Prostate gland (tissue), 2 donors: Measurements from ENCODE around the gene BRPF1. TPM values are rescaled to one million over a fixed set of nuclear protein-coding genes. Genes with fewer than 3 reads are reported as not detected.

Experiments
- DNase-seq: peaks from one replicate; pipeline ENCODE4 v3.0.0-alpha.2; 2019; ENCODE audit warnings: low spot score
- H3K27ac ChIP-seq, 2 donors: fragments of 200-600 bp; sonication (generic); 2 replicates each; pipeline ENCODE4 v1.5.1; 2017 to 2019
- H3K27me3 ChIP-seq: fragments of 200-600 bp; sonication (generic); replicated peaks from 2 replicates; pipeline ENCODE4 v1.5.1; 2019; ENCODE audit not compliant: insufficient read depth
- H3K36me3 ChIP-seq, 2 donors: fragments of 200-600 bp; sonication (generic); 1 replicate in 1 of 2; 2 replicates in 1 of 2; pipeline versions ENCODE4 v1.5.1 to v1.8.1; 2017 to 2019
- H3K4me1 ChIP-seq: fragments of 200-600 bp; sonication (generic); replicated peaks from 2 replicates; pipeline ENCODE4 v1.5.1; 2019
- H3K4me3 ChIP-seq, 2 donors: fragments of 200-600 bp; sonication (generic); 2 replicates each; pipeline ENCODE4 v1.5.1; 2017 to 2019
- H3K9me3 ChIP-seq: fragments of 200-600 bp; sonication (generic); 2 replicates; pipeline ENCODE4 v1.5.1; 2017
- CTCF ChIP-seq, 4 experiments: fragments of 200-600 bp in 2 of 4; fragments of 450-650 bp in 2 of 4; sonication (generic) in 2 of 4; IDR thresholded peaks; 1 replicate in 3 of 4; 2 replicates in 1 of 4; pipeline ENCODE4 v1.5.1; 2016 to 2019; ENCODE audit warnings: antibody characterized with exemption in 4 of 4, mild to moderate bottlenecking in 2 of 4, moderate library complexity in 2 of 4
- POLR2A ChIP-seq: fragments of 450-650 bp; IDR thresholded peaks from one replicate; pipeline ENCODE4 v1.6.1; 2016; ENCODE audit warnings: antibody characterized with exemption, mild to moderate bottlenecking
- POLR2AphosphoS5 ChIP-seq: sonication (generic); formaldehyde crosslinking; IDR thresholded peaks from one replicate; pipeline ENCODE4 v1.6.1; 2017; ENCODE audit warnings: antibody characterized with exemption
- WGBS: methylation state at CpG from one replicate; pipeline ENCODE4 v1.1.5; 2018; 5-methylcytosine and 5-hydroxymethylcytosine counted together
- intact Hi-C: fragments of 100-400 bp; cut with DNase I; formaldehyde crosslinking; loops from one replicate; pipeline ENCODE4 v1.14.2; 2022
- total RNA-seq, 2 donors: library from RNA; depleted of rRNA; stranded (reverse); fragments of >200 nt; gene quantifications; one replicate each; pipeline ENCODE4 v1.1.0, GENCODE V29; 2016

BRPF1 gene
- total RNA-seq, 2 donors from 2014 or later: 14.2 to 43.5 TPM

DNA sequence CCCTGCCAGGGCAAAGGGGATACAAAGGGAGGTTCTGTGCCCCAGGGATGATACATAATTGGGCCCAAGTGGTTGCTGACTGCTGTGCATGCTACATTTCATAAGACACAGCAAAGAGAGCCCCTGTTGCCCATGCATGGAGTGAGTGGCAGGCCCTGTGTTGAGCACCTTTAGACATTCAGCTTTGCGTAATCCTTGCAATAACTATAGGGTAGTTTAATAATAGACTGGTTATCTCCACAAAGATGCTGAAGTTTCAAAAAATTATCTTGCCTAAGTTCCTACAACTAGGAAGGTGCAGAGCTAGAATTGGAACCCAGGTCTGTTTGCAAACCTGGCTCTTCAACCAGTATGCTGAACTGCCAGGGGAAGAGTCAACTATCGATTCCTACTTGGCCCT lies 16.5 kb downstream of the BRPF1 start:
- H3K36me3 ChIP-seq: peaks cover 27 to 29% of the 10 kb centered on the region in 2 donors
- H3K4me3 ChIP-seq: no peak overlapping the region
- H3K9me3 ChIP-seq: no peaks in the 10 kb centered on the region
- intact Hi-C loops: no loop called here
- no peaks in the 10 kb centered on the region for H3K27me3 ChIP-seq
- no peak for DNase-seq
- no peak for TF ChIP-seq POLR2AphosphoS5
- no peak overlapping the region for H3K27ac ChIP-seq
- WGBS: 96% methylated on average over 2 of the region's 2 CpGs
- no peaks in the 10 kb centered on the region for H3K4me1 ChIP-seq

DNA sequence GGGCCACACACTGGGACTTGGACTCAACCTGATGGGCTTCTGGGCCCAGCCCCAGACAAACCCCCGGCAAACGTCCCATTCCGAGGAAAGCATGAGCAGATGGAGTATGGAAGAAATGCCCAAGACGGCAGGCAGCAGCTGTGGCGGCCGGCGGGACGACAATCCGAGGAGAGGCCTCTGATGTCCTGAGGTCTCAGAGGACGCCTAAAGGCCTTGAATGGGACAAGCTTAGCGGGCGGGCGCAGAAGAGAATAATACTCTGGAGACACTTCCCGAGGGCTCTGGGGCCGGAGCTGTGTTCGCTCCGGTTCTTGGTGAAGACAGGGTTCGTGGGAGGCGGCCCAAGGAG lies 17.7 kb downstream of the BRPF1 start:
- Histone ChIP-seq H3K4me1 (no peaks in the 10 kb centered on the region), H3K27ac (peak overlapping the region; percentile 92 to 93), H3K9me3 (no peaks in the 10 kb centered on the region), H3K27me3 (no peaks in the 10 kb centered on the region), H3K4me3 (peak overlapping the region; percentile 48 to 55), H3K36me3 (peaks cover 14 to 18% of the 10 kb centered on the region in 2 donors)
- intact Hi-C loops: loop anchor here (1.0 kb wide), 1 partner anchor 43 kb away; the partner anchor contains the start of gene TADA3
- 2% methylated on average over 19 of the region's 19 CpGs for WGBS
- DNase-seq: no peak
- TF ChIP-seq POLR2AphosphoS5 (no peak), CTCF (IDR thresholded peaks at IDR 0.05) (no peak), POLR2A (no peak)

GRCh38 chr3:9749645-9750555 lies 18.4 kb downstream of the BRPF1 start, which contains the start of gene OGG1:
Gene OGG1, plus strand, starts transcription at chr3:9749952. Its CDS starts 335 bp downstream, at chr3:9750287.
- intact Hi-C loops: loop anchor here (1.0 kb wide), 1 partner anchor 42 kb away; the partner anchor contains the start of gene TADA3
- H3K27me3 ChIP-seq: no peaks in the 10 kb centered on the region
- DNase-seq: peak; percentile 99
- no peaks in the 10 kb centered on the region for H3K9me3 ChIP-seq
- H3K4me1 ChIP-seq: no peaks in the 10 kb centered on the region
- H3K36me3 ChIP-seq: peaks cover 8 to 14% of the 10 kb centered on the region in 2 donors
- TF ChIP-seq CTCF (IDR thresholded peaks at IDR 0.05) (peak in 2 of 4 experiments; percentile 23 to 36), POLR2A (peak; percentile 46), POLR2AphosphoS5 (peak; percentile 96)
- WGBS: under 1% methylated on average over 57 of the region's 60 CpGs
- H3K27ac ChIP-seq: peak within 1 kb of the TSS; percentile 92 to 93
- H3K4me3 ChIP-seq: peak within 1 kb of the TSS; percentile 48 to 55

GRCh38 chr3:9750556-9751411 lies 19.2 kb downstream of the BRPF1 start:
- peak overlapping the region; percentile 48 to 55 for H3K4me3 ChIP-seq
- H3K9me3 ChIP-seq: no peaks in the 10 kb centered on the region
- peaks cover 7 to 14% of the 10 kb centered on the region in 2 donors for H3K36me3 ChIP-seq
- 35% methylated on average over 17 of the region's 17 CpGs for WGBS
- no peaks in the 10 kb centered on the region for H3K27me3 ChIP-seq
- intact Hi-C loops: no loop called here
- no peaks in the 10 kb centered on the region for H3K4me1 ChIP-seq
- H3K27ac ChIP-seq: peak overlapping the region; percentile 92 to 93
- no peak for DNase-seq
- TF ChIP-seq POLR2AphosphoS5 (no peak), POLR2A (no peak), CTCF (IDR thresholded peaks at IDR 0.05) (no peak)

- Histone ChIP-seq H3K4me1 (no peaks in the 10 kb centered on the region), H3K4me3 (no peak overlapping the region), H3K9me3 (no peaks in the 10 kb centered on the region), H3K36me3 (peaks cover 0 to 16% of the 10 kb centered on the region in 2 donors), H3K27me3 (no peaks in the 10 kb centered on the region), H3K27ac (no peak overlapping the region)
- intact Hi-C loops: no loop called here
- WGBS: 85% methylated on average over 8 of the region's 8 CpGs
- DNase-seq: no peak
- TF ChIP-seq POLR2A (no peak), POLR2AphosphoS5 (no peak), CTCF (IDR thresholded peaks at IDR 0.05) (no peak)
Observed at GRCh38 chr3:9754678-9755077, 23.1 kb downstream of the BRPF1 start.
